Cardiac septum (tissue), 1 donor: Measurements from ENCODE around the gene RASL11A. TPM values are rescaled to one million over a fixed set of nuclear protein-coding genes. Genes with fewer than 3 reads are reported as not detected.
"Not testable (repeated sequence)": the region's sequence is repeated elsewhere in the genome, so short reads cannot be mapped to it uniquely, and the experiment has no call there.

ENCODE experiments used
- DNase-seq: peaks from one replicate; pipeline ENCODE4 v3.0.0-alpha.2; 2020; ENCODE audit warnings: low spot score
- intact Hi-C: fragments of 100-400 bp; cut with DNase I; formaldehyde crosslinking; loops from one replicate; pipeline ENCODE4 v1.14.0; 2022
- total RNA-seq: library from RNA; stranded (reverse); fragmentation: NEBNext Ultra II Directional; extraction: Animal tissue kit (Norgen Biotek cat#: 25700); gene quantifications from one replicate; pipeline ENCODE4 v1.2.1, GENCODE V29; 2021
- donor health status: DM: no; HTN: no; CAD: no.

RASL11A gene
- total RNA-seq, 1 donor from 2014 or later: 4.7 TPM

DNA sequence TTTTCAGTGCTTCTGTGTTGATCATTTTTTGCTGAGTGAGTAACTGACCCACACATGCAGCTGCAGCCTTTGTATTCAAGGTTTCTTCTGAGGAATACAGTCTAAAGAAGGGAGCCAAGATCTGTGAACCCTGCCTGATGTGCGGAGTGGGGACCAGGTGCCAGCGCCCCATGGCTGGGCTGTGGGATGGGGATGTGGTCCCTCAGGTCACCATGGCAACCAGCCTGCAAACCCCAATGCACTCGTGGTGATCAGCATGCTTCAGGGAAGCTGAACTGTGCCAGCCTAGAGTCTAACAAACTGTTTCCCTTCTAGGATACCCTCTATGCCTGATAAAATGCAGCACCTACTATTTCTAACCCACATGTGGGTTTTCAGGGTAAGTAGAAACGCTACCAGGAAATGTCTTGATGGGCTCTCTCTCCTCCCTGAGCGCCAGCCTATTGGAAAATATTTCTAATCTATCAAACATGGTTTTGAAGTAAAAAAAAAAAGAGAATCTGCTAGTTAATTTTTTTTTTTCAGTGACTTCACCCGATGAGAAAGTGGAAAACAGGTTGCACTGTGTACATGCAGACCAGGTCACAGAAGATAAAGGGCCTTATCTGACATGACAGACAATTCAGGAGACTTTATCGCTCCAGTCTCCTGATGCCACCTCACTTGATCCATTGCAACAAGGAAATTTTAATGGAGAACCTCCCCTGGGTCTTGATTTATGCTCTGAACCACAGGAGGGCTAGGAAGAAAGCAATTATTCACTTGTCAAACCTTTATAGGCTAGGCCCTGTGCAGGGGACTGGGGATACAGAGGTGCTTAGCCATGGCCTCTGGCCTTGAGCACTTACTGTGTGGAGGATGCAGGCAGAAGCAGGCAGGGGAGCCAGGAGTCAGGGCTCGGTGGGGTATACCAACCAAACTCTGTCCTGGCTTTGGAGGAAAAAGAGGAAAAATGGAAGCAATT, 51.1 kb downstream of the RASL11A start:
- no peak for DNase-seq
- intact Hi-C loops: no loop called here

DNA sequence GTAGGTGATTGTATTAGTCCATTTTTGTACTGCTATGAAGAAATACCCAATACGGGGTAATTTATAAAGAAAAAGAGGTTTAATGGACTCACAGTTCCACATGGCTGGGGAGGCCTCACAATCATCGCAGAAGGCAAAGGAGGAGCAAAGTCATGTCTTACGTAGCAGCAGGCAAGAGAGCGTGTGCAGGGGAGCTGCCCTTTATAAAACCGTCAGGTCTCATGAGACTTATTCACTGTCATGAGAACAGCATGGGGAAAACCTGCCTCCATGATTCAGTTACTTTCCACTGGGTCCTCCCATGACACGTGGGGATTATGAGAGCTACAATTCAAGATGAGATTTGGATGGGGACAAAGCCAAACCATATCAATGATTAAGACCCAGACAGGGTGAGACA, 51.8 kb downstream of the RASL11A start:
- DNase-seq, intact Hi-C loops: not testable (repeated sequence)

Other genes with a start within 250 kb of the RASL11A start
- 28.0 TPM for gene USP12, start 99.0 kb upstream of the RASL11A start, total RNA-seq
- 512 TPM for gene RPL21, start 19.3 kb upstream of the RASL11A start, total RNA-seq
- 167 TPM for gene GTF3A, start 153.8 kb downstream of the RASL11A start, total RNA-seq
- gene MTIF3, start 179.7 kb downstream of the RASL11A start, total RNA-seq: 83.8 TPM